ENCODE results near the gene CCN5. TPM values are rescaled to one million over a fixed set of nuclear protein-coding genes. Genes with fewer than 3 reads are reported as not detected.

The CCN5 gene
- total and polyA plus RNA-seq, 7 experiments from 2014 or later = not detected

- ChIA-PET POLR2A (no interaction called here), CTCF (no interaction called here)
- Mint-ChIP-seq H3K27ac (no peak overlapping the region), H3K4me3 (no peak overlapping the region), H3K9me3 (no peaks in the 10 kb centered on the region), H3K4me1 (peaks cover 0 to 6% (median 6%) of the 10 kb centered on the region in 7 donors), H3K36me3 (no peaks in the 10 kb centered on the region), H3K27me3 (no peaks in the 10 kb centered on the region)
- Histone ChIP-seq H3K4me3 (ENCODE audit: low read length) (no peak overlapping the region), H3K9me3 (ENCODE audit: control insufficient read depth in 2 of 3, low read length in 3 of 3) (no peaks in the 10 kb centered on the region), H3K27me3 (ENCODE audit: control insufficient read depth in 2 of 2, insufficient read depth in 2 of 2, low read length in 2 of 2) (no peaks in the 10 kb centered on the region), H3K27ac (ENCODE audit: low read depth, low read length) (no peak overlapping the region), H3K36me3 (ENCODE audit: control insufficient read depth in 2 of 3, insufficient read depth in 3 of 3, low read length in 3 of 3) (no peaks in the 10 kb centered on the region), H3K4me1 (ENCODE audit: control insufficient read depth in 2 of 2, insufficient read depth in 2 of 2, low read length in 2 of 2) (no peaks in the 10 kb centered on the region)
- ATAC-seq = no peak
- DNase-seq = no peak
- intact Hi-C loops (cut with micrococcal nuclease) = no loop called here
Observed at GRCh38 chr20:44678990-44679611, 36.1 kb upstream of the CCN5 start.

- Histone ChIP-seq H3K36me3 (ENCODE audit: control insufficient read depth in 2 of 3, insufficient read depth in 3 of 3, low read length in 3 of 3) (no peaks in the 10 kb centered on the region), H3K27ac (ENCODE audit: low read depth, low read length) (no peak overlapping the region), H3K4me1 (ENCODE audit: control insufficient read depth in 2 of 2, insufficient read depth in 2 of 2, low read length in 2 of 2) (no peaks in the 10 kb centered on the region), H3K4me3 (ENCODE audit: low read length) (no peak overlapping the region), H3K9me3 (ENCODE audit: control insufficient read depth in 2 of 3, low read length in 3 of 3) (no peaks in the 10 kb centered on the region), H3K27me3 (ENCODE audit: control insufficient read depth in 2 of 2, insufficient read depth in 2 of 2, low read length in 2 of 2) (no peaks in the 10 kb centered on the region)
- ChIA-PET CTCF (interaction anchor here (0.6 to 2.1 kb wide), 12 partner anchors 10 to 467 kb away, joined by 3 to 7 read pairs (median 3); no protein-coding TSS in a partner anchor), POLR2A (interaction anchor here (0.6 to 4.3 kb wide), 4 partner anchors 10 to 64 kb away, joined by 3 to 13 read pairs (median 3); partner anchors contain the start of gene ADA)
- H3K27ac Mint-ChIP-seq = no peak overlapping the region
- no peak for ATAC-seq
- H3K9me3 Mint-ChIP-seq = peaks cover 0 to 2% (median 0%) of the 10 kb centered on the region in 11 donors
- peaks cover 5 to 15% (median 9%) of the 10 kb centered on the region in 7 donors for H3K4me1 Mint-ChIP-seq
- intact Hi-C loops (cut with micrococcal nuclease) = loop anchor here (2.0 to 10.0 kb wide), 5 partner anchors 37 to 467 kb away; no protein-coding TSS in a partner anchor
- no peak overlapping the region for H3K4me3 Mint-ChIP-seq
- H3K36me3 Mint-ChIP-seq = no peaks in the 10 kb centered on the region
- peaks cover 0 to 3% (median 0%) of the 10 kb centered on the region in 5 donors for H3K27me3 Mint-ChIP-seq
- no peak for DNase-seq
Observed at GRCh38 chr20:44681796-44682566, 33.2 kb upstream of the CCN5 start.

GRCh38 chr20:44683263-44684046, 31.7 kb upstream of the CCN5 start:
- H3K4me1 Mint-ChIP-seq = peaks cover 5 to 15% (median 9%) of the 10 kb centered on the region in 7 donors
- no peaks in the 10 kb centered on the region for H3K9me3 ChIP-seq (ENCODE audit: control insufficient read depth in 2 of 3, low read length in 3 of 3)
- no peaks in the 10 kb centered on the region for H3K4me1 ChIP-seq (ENCODE audit: control insufficient read depth in 2 of 2, insufficient read depth in 2 of 2, low read length in 2 of 2)
- no peak overlapping the region for H3K27ac ChIP-seq (ENCODE audit: low read depth, low read length)
- H3K36me3 Mint-ChIP-seq = no peaks in the 10 kb centered on the region
- no peak overlapping the region for H3K4me3 Mint-ChIP-seq
- intact Hi-C loops (cut with micrococcal nuclease) = loop anchor here (1.0 to 10.0 kb wide), 8 partner anchors 12 to 469 kb away; no protein-coding TSS in a partner anchor
- no peaks in the 10 kb centered on the region for H3K27me3 ChIP-seq (ENCODE audit: control insufficient read depth in 2 of 2, insufficient read depth in 2 of 2, low read length in 2 of 2)
- no peaks in the 10 kb centered on the region for H3K36me3 ChIP-seq (ENCODE audit: control insufficient read depth in 2 of 3, insufficient read depth in 3 of 3, low read length in 3 of 3)
- peaks cover 0 to 6% (median 0%) of the 10 kb centered on the region in 5 donors for H3K27me3 Mint-ChIP-seq
- no peak overlapping the region for H3K4me3 ChIP-seq (ENCODE audit: low read length)
- ChIA-PET CTCF (interaction anchor here (0.6 to 3.8 kb wide), 27 partner anchors 9 to 1823 kb away, joined by 3 to 24 read pairs (median 4); no protein-coding TSS in a partner anchor), POLR2A (interaction anchor here (0.8 to 4.3 kb wide), 4 partner anchors 14 to 33 kb away, joined by 3 to 13 read pairs (median 4); partner anchors contain the start of gene ADA)
- peak; percentile 77 for ATAC-seq
- H3K27ac Mint-ChIP-seq = peak overlapping the region in 1 of 9 donors; percentile 61
- peaks cover 0 to 2% (median 0%) of the 10 kb centered on the region in 11 donors for H3K9me3 Mint-ChIP-seq
- DNase-seq = peak in 6 of 9 donors; percentile 21 to 68 (median 44)

GRCh38 chr20:44684047-44684967, 30.9 kb upstream of the CCN5 start:
- ChIA-PET CTCF (interaction anchor here (0.6 to 3.8 kb wide), 29 partner anchors 9 to 1207 kb away, joined by 3 to 24 read pairs (median 4); no protein-coding TSS in a partner anchor), POLR2A (interaction anchor here (0.8 to 4.3 kb wide), 2 partner anchors 31 to 34 kb away, joined by 3 to 13 read pairs; partner anchors contain the start of gene ADA)
- Mint-ChIP-seq H3K9me3 (peaks cover 0 to 2% (median 0%) of the 10 kb centered on the region in 11 donors), H3K27me3 (peaks cover 0 to 6% (median 0%) of the 10 kb centered on the region in 5 donors), H3K4me1 (peaks cover 5 to 15% (median 9%) of the 10 kb centered on the region in 7 donors), H3K36me3 (no peaks in the 10 kb centered on the region), H3K27ac (peak overlapping the region in 2 of 9 donors; percentile 61 to 81), H3K4me3 (no peak overlapping the region)
- DNase-seq (no peak), ATAC-seq (no peak)
- Histone ChIP-seq H3K4me1 (ENCODE audit: control insufficient read depth in 2 of 2, insufficient read depth in 2 of 2, low read length in 2 of 2) (no peaks in the 10 kb centered on the region), H3K36me3 (ENCODE audit: control insufficient read depth in 2 of 3, insufficient read depth in 3 of 3, low read length in 3 of 3) (no peaks in the 10 kb centered on the region), H3K27ac (ENCODE audit: low read depth, low read length) (no peak overlapping the region), H3K27me3 (ENCODE audit: control insufficient read depth in 2 of 2, insufficient read depth in 2 of 2, low read length in 2 of 2) (no peaks in the 10 kb centered on the region), H3K4me3 (ENCODE audit: low read length) (no peak overlapping the region), H3K9me3 (ENCODE audit: control insufficient read depth in 2 of 3, low read length in 3 of 3) (no peaks in the 10 kb centered on the region)
- intact Hi-C loops (cut with micrococcal nuclease) = loop anchor here (2.0 to 10.0 kb wide), 4 partner anchors 42 to 410 kb away; no protein-coding TSS in a partner anchor

GRCh38 chr20:44686934-44687333, 28.2 kb upstream of the CCN5 start:
- no peak for ATAC-seq
- H3K27me3 ChIP-seq (ENCODE audit: control insufficient read depth in 2 of 2, insufficient read depth in 2 of 2, low read length in 2 of 2) = no peaks in the 10 kb centered on the region
- H3K36me3 Mint-ChIP-seq = peaks cover 0 to under 1% (median 0%) of the 10 kb centered on the region in 5 donors
- peaks cover 0 to 3% (median 0%) of the 10 kb centered on the region in 11 donors for H3K9me3 Mint-ChIP-seq
- peaks cover 0 to 6% (median 0%) of the 10 kb centered on the region in 5 donors for H3K27me3 Mint-ChIP-seq
- ChIA-PET CTCF (no interaction called here), POLR2A (no interaction called here)
- H3K9me3 ChIP-seq (ENCODE audit: control insufficient read depth in 2 of 3, low read length in 3 of 3) = no peaks in the 10 kb centered on the region
- H3K4me1 Mint-ChIP-seq = peaks cover 5 to 15% (median 9%) of the 10 kb centered on the region in 7 donors
- no peak overlapping the region for H3K27ac Mint-ChIP-seq
- no peak for DNase-seq
- H3K4me3 ChIP-seq (ENCODE audit: low read length) = no peak overlapping the region
- intact Hi-C loops (cut with micrococcal nuclease) = loop anchor here (5.0 to 10.0 kb wide), 3 partner anchors 60 to 425 kb away; partner anchors contain the start of gene KCNK15 (in 1 of the 2)
- H3K27ac ChIP-seq (ENCODE audit: low read depth, low read length) = no peak overlapping the region
- H3K4me1 ChIP-seq (ENCODE audit: control insufficient read depth in 2 of 2, insufficient read depth in 2 of 2, low read length in 2 of 2) = no peaks in the 10 kb centered on the region
- no peaks in the 10 kb centered on the region for H3K36me3 ChIP-seq (ENCODE audit: control insufficient read depth in 2 of 3, insufficient read depth in 3 of 3, low read length in 3 of 3)
- no peak overlapping the region for H3K4me3 Mint-ChIP-seq
